Endometrial microvascular endothelial cells (primary cell): ENCODE results near the gene UBR1. TPM values are rescaled to one million over a fixed set of nuclear protein-coding genes. Genes with fewer than 3 reads are reported as not detected.

Source experiments
- in situ Hi-C: cut with HindIII; loops from 2 replicates; pipeline ENCODE4 v1.10.0; 2017; ENCODE audit warnings: low sequenced_read_pairs, low pct_unique_long_range_greater_than_20kb; ENCODE audit errors: inconsistent ontology term
- total RNA-seq: library from RNA; depleted of rRNA; stranded (reverse); fragments of >200 nt; gene quantifications from one replicate; pipeline ENCODE4 v1.2.3, GENCODE V29; 2015; ENCODE audit errors: inconsistent ontology term

UBR1 gene
- total RNA-seq, 1 donor from 2014 or later, result 18.4 TPM

DNA sequence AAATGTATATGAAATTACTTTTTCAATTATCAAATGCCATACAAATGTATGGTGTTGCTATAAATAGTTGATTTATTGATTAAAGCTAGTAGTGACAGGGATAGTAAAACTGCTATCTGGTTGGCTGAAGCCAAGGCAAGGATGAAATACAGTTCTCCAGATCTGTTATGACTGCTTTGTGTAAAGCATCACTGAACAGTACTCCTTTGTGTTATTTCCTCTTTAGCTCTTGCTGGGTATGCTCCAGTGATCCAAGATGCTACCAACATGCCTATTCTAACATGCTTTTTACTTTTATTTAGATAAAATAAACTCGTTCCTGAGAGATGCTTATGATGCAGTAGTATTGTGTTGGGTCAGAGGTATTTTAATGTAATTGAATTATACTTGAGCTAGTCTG lies 12.4 kb upstream of the UBR1 start:
- in situ Hi-C loops, result no loop called here

DNA sequence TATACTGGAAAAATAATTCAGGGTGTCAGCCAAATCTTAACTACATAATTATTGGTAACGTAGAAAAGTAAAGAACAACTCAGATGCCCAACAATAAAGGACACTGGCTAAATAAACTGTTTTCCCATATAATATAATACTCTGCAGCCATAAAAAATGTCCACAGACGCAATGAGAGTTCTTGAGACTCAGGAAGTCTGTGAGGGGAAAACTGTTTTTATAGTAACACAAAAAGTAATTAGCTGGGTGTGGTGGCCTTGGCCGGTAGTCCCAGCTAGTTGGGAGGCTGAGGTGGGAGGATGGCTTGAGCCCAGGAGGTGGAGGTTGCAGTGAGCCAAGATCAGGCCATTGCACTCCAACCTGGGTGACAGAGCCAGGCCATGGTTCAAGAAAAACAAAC lies 5.5 kb upstream of the UBR1 start:
- in situ Hi-C loops, result no loop called here

DNA sequence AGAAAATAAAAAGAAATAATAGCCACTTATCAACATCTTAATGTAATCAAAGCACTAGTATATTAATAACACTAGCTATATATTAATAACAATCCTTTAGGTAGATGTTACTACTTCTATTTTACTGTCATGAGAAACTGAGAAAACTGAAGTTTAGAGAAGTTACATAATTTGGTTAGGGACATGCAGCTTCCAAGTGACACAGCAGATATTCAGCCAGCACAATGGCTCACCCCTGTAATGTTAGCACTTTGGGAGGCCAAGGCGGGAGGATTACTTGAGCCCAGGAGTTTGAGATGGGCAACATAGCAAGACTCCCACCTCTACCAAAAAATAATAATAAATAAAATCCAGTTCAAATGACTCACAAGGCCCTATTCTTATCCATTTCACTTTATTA lies 1.9 kb upstream of the UBR1 start:
- in situ Hi-C loops, result no loop called here

DNA sequence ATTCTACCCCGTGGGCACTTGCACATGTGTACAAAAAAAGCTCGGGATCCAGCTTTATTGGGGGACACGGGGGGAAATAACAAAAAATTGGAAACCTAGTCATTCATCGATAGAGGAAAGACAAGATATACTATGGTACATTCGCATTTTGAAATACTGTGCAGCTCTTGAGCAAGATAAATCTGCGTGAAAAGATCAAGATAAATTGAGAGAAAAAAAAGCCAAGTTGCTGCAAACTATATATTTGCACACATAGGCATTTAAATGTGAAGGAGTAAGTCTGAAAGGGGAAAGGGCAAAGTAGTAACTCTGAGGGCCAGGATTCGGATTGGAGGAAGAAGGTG lies 620 bp upstream of the UBR1 start:
- in situ Hi-C loops, result no loop called here

DNA sequence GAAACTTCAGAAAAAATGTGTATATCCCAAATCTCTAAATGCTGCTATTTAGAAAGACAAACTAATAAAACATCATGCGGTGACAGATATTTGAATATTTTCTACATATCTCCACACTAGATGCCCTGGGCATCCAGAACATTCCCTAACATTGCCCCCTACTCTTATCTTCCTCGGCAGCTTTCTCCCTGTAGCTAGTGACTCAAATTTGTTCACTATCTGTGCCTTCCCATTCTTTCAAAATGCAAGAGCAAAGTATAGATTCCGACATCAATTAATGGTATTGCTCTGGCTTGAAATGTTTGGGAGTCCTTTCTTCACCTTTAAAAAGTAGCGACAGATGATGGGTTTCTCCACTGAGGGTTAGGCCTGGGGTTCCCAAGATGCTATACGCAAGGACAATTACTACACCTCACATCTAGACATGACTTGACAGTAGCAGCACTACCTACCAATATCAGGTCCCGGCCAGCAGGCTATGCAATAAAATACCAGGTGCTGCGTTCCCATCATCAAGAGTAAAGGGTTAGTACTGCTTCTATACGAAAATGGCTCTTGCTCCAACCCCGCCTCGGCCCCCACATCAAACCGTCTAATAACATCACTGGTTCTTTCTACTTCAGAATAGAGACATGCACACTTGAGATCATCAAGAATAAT lies 631 bp downstream of the UBR1 start:
- in situ Hi-C loops, result no loop called here

DNA sequence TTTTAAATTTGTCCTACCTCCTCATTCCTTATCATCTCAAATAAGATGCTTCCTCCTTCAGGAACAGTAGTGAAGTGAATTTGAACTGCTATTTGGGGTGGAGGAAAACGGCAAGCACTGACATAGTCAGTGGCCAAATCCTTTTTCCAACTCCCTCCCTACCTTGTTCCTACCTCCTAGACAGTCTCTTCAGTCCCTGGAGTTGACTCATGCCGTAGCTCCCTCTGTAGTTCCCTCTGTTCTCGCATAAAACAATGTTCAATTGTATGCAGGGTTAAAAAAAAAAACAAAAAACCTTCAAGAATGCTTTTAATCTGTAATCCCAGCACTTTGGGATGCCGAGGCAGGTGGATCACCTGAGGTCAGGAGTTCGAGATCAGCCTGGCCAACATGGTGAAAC lies 1.4 kb downstream of the UBR1 start:
- in situ Hi-C loops, result no loop called here

DNA sequence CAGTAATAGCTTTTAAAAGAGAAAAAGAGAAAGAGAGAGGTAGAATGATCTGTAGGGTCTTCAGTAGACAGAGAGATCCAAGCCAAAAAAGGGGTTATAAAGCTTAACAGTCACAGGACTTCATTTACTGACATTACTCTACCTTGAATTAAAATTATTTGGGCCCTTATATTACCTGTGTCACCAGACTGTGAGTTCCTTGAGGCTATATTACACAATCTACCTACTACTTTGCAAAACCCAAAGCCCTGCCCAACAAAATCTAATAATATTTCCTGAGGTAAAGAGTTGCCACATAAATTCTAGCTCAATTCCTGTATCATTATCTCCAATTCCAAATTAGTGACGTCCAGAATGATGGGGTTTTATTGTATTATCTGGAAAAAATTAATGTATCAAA lies 1.9 kb downstream of the UBR1 start:
- in situ Hi-C loops, result no loop called here

DNA sequence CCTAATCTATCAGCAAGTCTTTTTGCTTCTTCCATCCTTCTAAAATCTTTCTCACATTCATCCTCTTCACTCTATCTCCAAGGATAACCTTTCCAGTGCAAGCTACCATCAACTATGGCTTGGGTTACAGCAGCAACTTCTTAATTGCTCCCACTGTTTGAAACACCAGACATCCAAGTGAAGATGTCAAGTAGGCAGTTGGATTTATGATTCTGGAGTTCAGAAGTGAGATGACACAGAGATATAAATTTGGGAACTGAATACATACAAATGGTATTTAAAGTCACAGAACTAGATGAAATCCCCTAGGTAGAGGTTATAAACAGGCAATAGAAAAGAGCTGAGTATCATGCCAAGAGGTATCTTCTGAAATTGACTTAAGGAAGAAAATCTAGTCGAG lies 3.7 kb downstream of the UBR1 start:
- in situ Hi-C loops, result no loop called here

DNA sequence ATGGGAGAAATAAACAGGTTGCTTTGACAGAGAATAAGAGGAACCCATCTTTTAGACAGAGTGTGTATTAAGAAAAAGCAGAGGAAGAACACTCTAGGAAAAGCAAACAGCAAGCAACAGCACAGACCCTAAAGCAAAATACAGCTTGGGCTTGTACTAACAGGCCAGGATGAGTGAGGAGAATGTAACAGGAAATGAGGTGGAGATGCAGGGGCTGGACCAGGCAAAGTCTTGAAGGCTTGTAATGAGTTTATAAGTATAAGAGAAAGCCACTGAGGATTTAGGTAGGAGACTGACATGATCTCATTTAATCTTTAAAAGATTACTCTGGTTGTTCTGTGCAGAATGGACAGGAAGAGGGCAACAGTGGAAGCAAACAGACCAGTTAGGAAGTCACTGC lies 4.9 kb downstream of the UBR1 start:
- in situ Hi-C loops, result no loop called here

DNA sequence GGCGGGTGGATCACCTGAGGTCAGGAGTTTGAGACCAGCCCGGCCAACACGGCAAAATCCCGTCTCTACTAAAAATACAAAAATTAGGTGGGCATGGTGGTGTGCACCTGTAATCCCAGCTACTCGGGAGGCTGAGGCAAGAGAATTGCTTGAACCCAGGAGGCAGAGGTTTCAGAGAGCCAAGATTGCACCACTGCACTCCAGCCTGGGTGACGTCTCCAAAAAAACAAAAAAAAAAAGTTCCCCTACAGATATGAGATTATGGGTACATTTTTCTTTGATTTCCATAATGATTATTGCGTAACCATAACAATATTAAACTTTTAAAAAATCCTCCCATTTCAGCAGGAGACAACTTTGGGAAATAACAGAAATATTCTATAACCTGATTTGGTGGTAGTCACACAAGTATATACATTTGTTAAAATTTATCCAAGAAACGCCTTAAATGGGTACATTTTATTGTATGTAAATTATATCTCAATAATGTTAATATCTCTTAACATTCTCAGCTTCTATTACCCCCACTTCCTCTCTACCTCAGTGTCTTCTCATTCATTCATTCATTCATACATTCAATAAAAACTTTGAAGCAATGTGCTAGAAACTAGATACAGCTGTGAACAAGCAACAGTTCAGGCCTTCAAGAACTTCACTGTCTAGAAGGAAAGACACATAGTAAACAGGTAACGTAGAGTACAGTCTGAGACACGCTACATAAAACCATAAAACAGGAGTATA lies 6.6 kb downstream of the UBR1 start:
- in situ Hi-C loops, result no loop called here

DNA sequence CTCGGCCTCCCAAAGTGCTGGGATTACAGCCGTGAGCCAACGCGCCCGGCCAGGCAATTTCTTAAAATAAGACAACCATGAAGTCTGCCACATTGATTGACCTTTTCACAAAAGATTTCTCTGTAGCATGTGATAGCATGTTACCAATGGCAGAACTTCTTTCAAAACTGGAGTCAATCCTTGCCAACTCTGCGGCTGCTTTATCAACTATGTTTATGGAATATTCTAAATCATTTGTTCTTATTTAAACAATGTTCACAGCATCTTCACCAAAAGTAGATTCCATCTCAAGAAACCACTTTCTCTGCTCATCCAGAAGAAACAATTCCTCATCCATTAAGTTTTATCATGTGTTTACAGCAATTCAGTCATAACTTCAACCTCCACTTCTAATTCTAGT lies 9.4 kb downstream of the UBR1 start:
- in situ Hi-C loops, result no loop called here

DNA sequence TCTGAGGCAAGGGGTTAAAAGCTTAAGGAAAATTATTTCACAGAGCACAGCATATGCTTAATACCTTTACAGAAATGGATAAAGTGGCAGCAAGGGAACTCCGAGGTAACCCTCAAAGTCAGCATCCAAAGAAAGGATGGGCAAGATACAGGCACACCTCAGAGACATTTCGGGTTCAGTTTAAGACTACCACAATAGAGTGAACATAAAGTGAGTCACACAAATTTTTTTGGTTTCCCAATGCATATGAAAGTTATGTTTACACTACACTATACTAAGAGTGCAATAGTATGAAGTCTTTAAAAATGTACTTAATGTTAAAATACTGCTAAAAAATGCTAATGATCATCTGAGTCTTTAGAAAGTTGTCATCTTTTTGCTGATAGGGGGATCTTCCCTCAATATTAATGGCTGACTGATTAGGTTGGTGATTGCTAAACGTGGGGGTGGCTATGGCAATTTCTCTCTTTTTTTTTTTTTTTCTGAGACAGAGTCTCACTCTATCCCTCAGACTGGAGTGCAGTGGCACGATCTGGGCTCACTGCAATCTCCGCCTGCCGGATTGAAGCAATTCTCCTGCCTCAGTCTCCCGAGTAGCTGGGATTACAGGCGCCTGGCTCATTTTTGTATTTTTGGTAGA lies 10.0 kb downstream of the UBR1 start:
- in situ Hi-C loops, result no loop called here

DNA sequence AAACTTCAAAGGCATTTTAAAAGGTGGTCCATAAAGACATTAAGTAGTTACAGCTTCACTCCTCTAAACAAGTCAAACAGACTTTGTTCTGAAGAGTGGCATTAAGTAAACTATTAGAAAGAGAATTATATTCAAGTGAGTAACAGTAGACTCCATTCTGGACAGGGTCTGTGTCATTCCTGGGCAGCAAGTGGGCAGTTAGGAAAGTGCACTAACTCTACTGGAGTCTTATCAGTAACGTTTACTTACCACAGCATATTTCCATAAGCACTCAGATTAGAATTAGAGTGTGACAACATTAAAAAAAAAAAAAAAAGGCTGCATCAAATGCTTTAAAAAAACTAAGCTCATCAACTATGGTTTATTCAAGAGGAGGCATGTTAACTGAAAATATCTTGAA lies 10.6 kb downstream of the UBR1 start:
- in situ Hi-C loops, result no loop called here

DNA sequence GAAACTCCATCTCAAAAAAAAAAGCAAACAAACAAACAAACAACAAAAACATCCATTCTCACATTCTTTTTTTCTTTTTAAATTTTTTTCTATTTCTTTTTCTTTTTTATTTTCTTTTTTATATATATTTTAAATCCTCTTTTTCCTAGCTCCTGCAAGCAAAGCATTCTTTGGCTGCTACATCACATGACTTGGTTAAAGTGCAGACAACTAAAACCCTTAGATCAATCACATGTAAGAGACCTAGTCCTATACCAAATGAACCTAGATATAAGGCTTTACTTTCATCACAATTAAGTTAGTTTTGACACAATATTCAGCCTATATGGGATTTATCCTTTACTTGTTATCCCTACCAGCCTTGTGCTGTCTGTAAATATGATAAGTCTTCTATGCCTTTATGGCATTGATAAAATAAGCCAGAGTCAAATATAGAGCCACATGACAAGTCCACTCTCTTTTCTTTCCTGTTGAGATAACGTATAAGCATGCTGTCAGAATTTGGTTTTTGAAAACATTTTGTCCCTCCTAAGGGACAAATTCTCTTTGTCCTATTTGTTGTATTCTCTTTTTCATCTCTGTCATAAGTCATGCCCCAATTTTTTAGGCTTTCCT lies 11.3 kb downstream of the UBR1 start:
- in situ Hi-C loops, result no loop called here

DNA sequence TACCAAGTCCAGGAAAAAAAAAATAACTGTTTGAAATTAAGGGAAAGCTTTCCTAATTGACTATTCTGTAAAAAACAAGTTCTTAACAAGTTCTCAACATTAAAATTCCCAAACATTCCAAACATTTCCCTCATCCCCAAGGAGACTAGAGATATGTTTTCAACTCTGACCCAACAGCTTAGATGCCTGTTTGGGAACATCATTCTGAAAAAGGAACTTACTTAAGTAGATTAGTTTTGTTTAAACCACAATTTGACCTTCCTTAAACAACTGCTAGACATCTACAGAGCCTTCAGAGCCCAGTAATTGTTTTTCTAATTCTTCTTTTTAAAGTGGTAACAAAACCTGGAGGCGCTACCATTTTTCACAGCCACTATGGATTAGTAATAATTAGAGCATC lies 12.8 kb downstream of the UBR1 start:
- in situ Hi-C loops, result no loop called here

DNA sequence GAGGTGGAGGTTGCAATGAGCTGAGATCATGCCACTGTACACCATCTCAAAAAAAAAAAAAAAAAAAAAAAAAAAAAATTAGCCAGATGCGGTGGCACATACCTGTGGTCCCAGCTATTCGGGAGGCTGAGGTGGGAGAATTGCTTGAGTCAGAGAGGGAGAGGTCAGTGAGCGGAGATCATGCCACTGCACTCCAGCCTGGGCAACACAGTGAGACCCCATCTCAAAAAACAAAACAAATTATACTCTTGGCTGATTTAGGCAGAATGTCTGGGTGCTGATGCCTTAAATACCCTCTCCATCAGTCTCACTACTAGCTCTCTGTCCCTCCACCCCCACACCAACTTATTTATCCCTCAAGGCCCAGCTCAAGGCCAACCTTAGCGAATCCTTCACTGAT lies 14.0 kb downstream of the UBR1 start:
- in situ Hi-C loops, result no loop called here

DNA sequence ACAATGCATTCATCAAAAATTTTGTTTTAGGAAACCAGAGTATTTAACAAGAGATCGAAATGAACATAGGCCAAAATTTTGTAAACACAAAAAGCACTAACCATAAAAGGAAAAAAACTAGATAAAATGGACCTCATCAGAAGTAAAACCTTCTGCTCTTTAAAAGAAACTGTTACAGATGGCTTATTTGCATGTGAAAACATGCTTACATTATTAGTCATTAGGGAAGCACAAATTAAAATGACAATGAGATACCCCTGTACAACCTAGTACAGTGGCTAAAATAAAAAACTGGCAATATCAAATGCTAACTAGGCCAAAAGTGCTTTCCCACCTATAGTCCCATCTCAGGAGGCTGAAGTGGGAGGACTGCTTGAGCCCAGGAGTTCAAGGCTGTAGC lies 19.3 kb downstream of the UBR1 start:
- in situ Hi-C loops, result no loop called here

DNA sequence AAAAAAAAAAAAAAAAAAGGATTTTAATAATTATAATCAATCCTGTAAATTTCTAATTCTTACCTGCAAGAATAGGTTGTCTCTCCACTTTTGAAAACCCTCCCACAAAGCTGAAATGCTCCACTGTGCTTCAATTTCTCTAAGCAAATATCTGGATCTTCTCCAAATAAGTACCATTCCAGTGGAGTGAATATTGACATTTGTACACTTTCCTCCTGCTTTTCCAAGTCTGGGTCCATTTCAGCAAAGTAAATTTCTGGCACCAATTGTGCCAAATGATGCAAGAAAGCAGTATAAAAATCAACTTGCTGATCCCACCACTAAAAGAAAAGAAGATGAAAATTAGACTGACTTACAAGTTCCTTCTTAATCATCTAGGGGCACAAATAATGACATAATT lies 19.9 kb downstream of the UBR1 start:
- in situ Hi-C loops, result no loop called here

DNA sequence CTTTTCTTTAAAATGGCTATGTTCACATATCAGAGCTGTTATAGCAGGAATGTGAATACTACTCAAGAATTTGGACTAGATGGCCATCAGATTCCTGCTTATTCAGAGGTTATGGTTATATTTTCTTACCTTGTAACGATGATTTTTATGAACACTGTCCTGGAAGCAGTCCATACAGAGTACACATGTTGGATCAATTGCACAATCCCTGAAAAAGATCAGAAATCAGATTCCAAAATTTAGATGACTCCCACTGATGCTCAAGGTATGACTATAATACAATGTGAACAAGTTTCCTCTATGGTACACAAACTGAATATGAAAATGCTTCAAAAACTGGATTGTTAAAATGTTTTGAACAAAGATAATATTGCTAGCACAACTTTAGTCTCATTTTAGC lies 23.3 kb downstream of the UBR1 start:
- in situ Hi-C loops, result no loop called here

DNA sequence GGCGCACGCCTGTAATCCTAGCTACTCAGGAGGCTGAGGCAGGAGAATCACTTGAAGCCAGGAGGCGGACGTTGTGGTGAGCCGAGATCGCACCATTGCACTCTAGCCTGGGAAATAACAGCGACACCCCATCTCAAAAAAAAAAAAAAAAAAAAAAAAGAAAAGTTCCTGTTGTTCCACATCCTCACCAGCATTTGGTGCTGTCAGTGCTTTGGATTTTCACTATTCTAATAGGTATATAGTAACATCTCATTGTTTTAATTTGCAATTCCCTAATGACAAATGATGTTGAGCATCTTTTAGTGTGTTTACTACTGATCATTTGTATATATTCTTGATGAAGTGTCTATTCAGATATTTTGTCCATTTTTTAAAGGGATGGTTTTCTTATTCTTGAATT lies 24.6 kb downstream of the UBR1 start:
- in situ Hi-C loops, result no loop called here
